ENCODE results near the gene SLC46A3.

- TF ChIP-seq CTCF (IDR thresholded peaks at IDR 0.05) (no peak), POLR2A (IDR thresholded peaks at IDR 0.05) (no peak), POLR2AphosphoS5 (IDR thresholded peaks at IDR 0.05) (no peak), EP300 (IDR thresholded peaks at IDR 0.05) (no peak)
Observed at GRCh38 chr13:28744091-28744536, 25.3 kb upstream of the SLC46A3 start.

All from gastroesophageal sphincter (tissue), 3 donors.